Measurements from ENCODE around the gene GRM4. TPM values are rescaled to one million over a fixed set of nuclear protein-coding genes. Genes with fewer than 3 reads are reported as not detected.
A peak's percentile ranks its signal among the peaks of the same experiment; 100 is the strongest.
"Not testable (repeated sequence)": the region's sequence is repeated elsewhere in the genome, so short reads cannot be mapped to it uniquely, and the experiment has no call there.

GRM4 gene
- total and polyA plus RNA-seq, 2 donors from 2014 or later, result not detected

GRCh38 chr6:34018026-34018425, 127.9 kb downstream of the GRM4 start:
- intact Hi-C loops (cut with DNase I), result no loop called here
- FAIRE-seq, result no peak

GRCh38 chr6:34017106-34017805, 128.6 kb downstream of the GRM4 start:
- FAIRE-seq (no peak), DNase-seq (peak in 1 of 5 donors; percentile 65)
- H3K4me1 ChIP-seq (ENCODE audit: control insufficient read depth in 2 of 3, insufficient read depth in 2 of 3, low read depth in 1 of 3, low read length in 3 of 3), result no peaks in the 10 kb centered on the region
- no peak overlapping the region for H3K27ac ChIP-seq (ENCODE audit: low read depth in 2 of 2, low read length in 2 of 2)
- intact Hi-C loops (cut with DNase I), result no loop called here
- no peak for TF ChIP-seq CTCF (IDR thresholded peaks at IDR 0.05; ENCODE audit: borderline replicate concordance, extremely low read depth, insufficient read depth)
- H3K4me3 ChIP-seq (ENCODE audit: low read length in 3 of 3), result no peak overlapping the region
- no peak overlapping the region for H3K9ac ChIP-seq (ENCODE audit: low read length in 3 of 3)
- H3K36me3 ChIP-seq (ENCODE audit: control insufficient read depth in 2 of 3, insufficient read depth in 3 of 3, low read length in 3 of 3), result no peaks in the 10 kb centered on the region
- H3K27me3 ChIP-seq (ENCODE audit: control insufficient read depth, insufficient read depth, low read length), result no peaks in the 10 kb centered on the region
- no peaks in the 10 kb centered on the region for H3K9me3 ChIP-seq (ENCODE audit: control insufficient read depth in 2 of 3, insufficient read depth in 1 of 3, low read length in 3 of 3)

More at GRCh38 chr6:34018026-34018425, 127.9 kb downstream of the GRM4 start:
- no peak overlapping the region for H3K9ac ChIP-seq (ENCODE audit: low read length in 3 of 3)
- DNase-seq, result peak in 1 of 5 donors; percentile 28
- no peak overlapping the region for H3K27ac ChIP-seq (ENCODE audit: low read depth in 2 of 2, low read length in 2 of 2)
- no peak for TF ChIP-seq CTCF (IDR thresholded peaks at IDR 0.05; ENCODE audit: borderline replicate concordance, extremely low read depth, insufficient read depth)
- no peaks in the 10 kb centered on the region for H3K27me3 ChIP-seq (ENCODE audit: control insufficient read depth, insufficient read depth, low read length)
- H3K9me3 ChIP-seq (ENCODE audit: control insufficient read depth in 2 of 3, insufficient read depth in 1 of 3, low read length in 3 of 3), result no peaks in the 10 kb centered on the region
- no peaks in the 10 kb centered on the region for H3K4me1 ChIP-seq (ENCODE audit: control insufficient read depth in 2 of 3, insufficient read depth in 2 of 3, low read depth in 1 of 3, low read length in 3 of 3)
- no peaks in the 10 kb centered on the region for H3K36me3 ChIP-seq (ENCODE audit: control insufficient read depth in 2 of 3, insufficient read depth in 3 of 3, low read length in 3 of 3)
- no peak overlapping the region for H3K4me3 ChIP-seq (ENCODE audit: low read length in 3 of 3)

- H3K36me3 ChIP-seq (ENCODE audit: control insufficient read depth in 2 of 3, insufficient read depth in 3 of 3, low read length in 3 of 3); H3K9ac ChIP-seq (ENCODE audit: low read length in 3 of 3); H3K4me1 ChIP-seq (ENCODE audit: control insufficient read depth in 2 of 3, insufficient read depth in 2 of 3, low read depth in 1 of 3, low read length in 3 of 3); DNase-seq; H3K27ac ChIP-seq (ENCODE audit: low read depth in 2 of 2, low read length in 2 of 2); FAIRE-seq; intact Hi-C loops (cut with DNase I); H3K9me3 ChIP-seq (ENCODE audit: control insufficient read depth in 2 of 3, insufficient read depth in 1 of 3, low read length in 3 of 3); H3K27me3 ChIP-seq (ENCODE audit: control insufficient read depth, insufficient read depth, low read length); H3K4me3 ChIP-seq (ENCODE audit: low read length in 3 of 3): not testable (repeated sequence)
Observed at GRCh38 chr6:34016573-34016972, 129.3 kb downstream of the GRM4 start.

GRCh38 chr6:34015586-34015985, 130.3 kb downstream of the GRM4 start:
- H3K4me1 ChIP-seq (ENCODE audit: control insufficient read depth in 2 of 3, insufficient read depth in 2 of 3, low read depth in 1 of 3, low read length in 3 of 3), result no peaks in the 10 kb centered on the region
- FAIRE-seq, result no peak
- no peak overlapping the region for H3K4me3 ChIP-seq (ENCODE audit: low read length in 3 of 3)
- no peaks in the 10 kb centered on the region for H3K9me3 ChIP-seq (ENCODE audit: control insufficient read depth in 2 of 3, insufficient read depth in 1 of 3, low read length in 3 of 3)
- intact Hi-C loops (cut with DNase I), result no loop called here
- H3K36me3 ChIP-seq (ENCODE audit: control insufficient read depth in 2 of 3, insufficient read depth in 3 of 3, low read length in 3 of 3), result no peaks in the 10 kb centered on the region
- TF ChIP-seq CTCF (IDR thresholded peaks at IDR 0.05; ENCODE audit: borderline replicate concordance, extremely low read depth, insufficient read depth), result no peak
- H3K27ac ChIP-seq (ENCODE audit: low read depth in 2 of 2, low read length in 2 of 2), result no peak overlapping the region
- DNase-seq, result peak in 4 of 5 donors; percentile 26 to 65 (median 36)
- no peak overlapping the region for H3K9ac ChIP-seq (ENCODE audit: low read length in 3 of 3)
- no peaks in the 10 kb centered on the region for H3K27me3 ChIP-seq (ENCODE audit: control insufficient read depth, insufficient read depth, low read length)
